Measurements from ENCODE around the gene PTAR1.

- TF ChIP-seq CTCF (IDR thresholded peaks at IDR 0.05) (no peak), EP300 (IDR thresholded peaks at IDR 0.05) (no peak), POLR2A (IDR thresholded peaks at IDR 0.05) (no peak)
Measured at GRCh38 chr9:69718218-69718617, 41.6 kb downstream of the PTAR1 start.

Measured in upper lobe of left lung (tissue), 4 donors.